Right lung (tissue), 5 donors: ENCODE data around the gene GALK2. TPM values are rescaled to one million over a fixed set of nuclear protein-coding genes. Genes with fewer than 3 reads are reported as not detected.
A peak's percentile ranks its signal among the peaks of the same experiment; 100 is the strongest.

Source experiments
- DNase-seq, 2 donors: peaks; one replicate each; pipeline ENCODE4 v3.0.0-alpha.2; 2013
- polyA plus RNA-seq, 5 donors: library from polyadenylated mRNA; unstranded; fragments of 120-200 nt; gene quantifications; one replicate each; pipeline versions ENCODE4 v1.2.1 to v1.2.3, GENCODE V29; 2013; ENCODE audit warnings: inconsistent platforms in 1 of 5, low replicate concordance in 1 of 5; ENCODE audit not compliant: insufficient read length in 5 of 5, insufficient read depth in 1 of 5

The GALK2 gene
- polyA plus RNA-seq, 5 donors, result 22.2 to 26.4 (median 25.4) TPM

- no peak for DNase-seq
Observed at GRCh38 chr15:49279521-49280456, 109.7 kb downstream of the GALK2 start.

- no peak for DNase-seq
Observed at GRCh38 chr15:49282366-49282765, 112.3 kb downstream of the GALK2 start.

- DNase-seq, result no peak
Observed at GRCh38 chr15:49286649-49287404, 116.8 kb downstream of the GALK2 start.

GRCh38 chr15:49287481-49287880 is 117.4 kb downstream of the GALK2 start:
- peak; percentile 31 to 33 for DNase-seq

GRCh38 chr15:49288391-49288790 is 118.3 kb downstream of the GALK2 start:
- DNase-seq, result no peak

GRCh38 chr15:49290191-49290590 is 120.1 kb downstream of the GALK2 start:
- peak; percentile 18 to 21 for DNase-seq

GRCh38 chr15:49293941-49294340 is 123.9 kb downstream of the GALK2 start:
- DNase-seq, result no peak

- no peak for DNase-seq
Observed at GRCh38 chr15:49296258-49296657, 126.2 kb downstream of the GALK2 start.

GRCh38 chr15:49297584-49297983 is 127.5 kb downstream of the GALK2 start:
- no peak for DNase-seq

- no peak for DNase-seq
Observed at GRCh38 chr15:49300856-49301255, 130.8 kb downstream of the GALK2 start.

- DNase-seq, result no peak
Observed at GRCh38 chr15:49301562-49301961, 131.5 kb downstream of the GALK2 start.

GRCh38 chr15:49303003-49303402 is 133.0 kb downstream of the GALK2 start:
- no peak for DNase-seq

GRCh38 chr15:49306551-49306950 is 136.5 kb downstream of the GALK2 start:
- DNase-seq, result no peak

- no peak for DNase-seq
Observed at GRCh38 chr15:49308686-49309085, 138.6 kb downstream of the GALK2 start.

- DNase-seq, result no peak
Observed at GRCh38 chr15:49309889-49310288, 139.8 kb downstream of the GALK2 start.

- no peak for DNase-seq
Observed at GRCh38 chr15:49313650-49314049, 143.6 kb downstream of the GALK2 start.

- peak in 1 of 2 donors; percentile 21 for DNase-seq
Observed at GRCh38 chr15:49314716-49315115, 144.7 kb downstream of the GALK2 start.

GRCh38 chr15:49315391-49315823 is 145.4 kb downstream of the GALK2 start:
- no peak for DNase-seq

- DNase-seq, result no peak
Observed at GRCh38 chr15:49320351-49320750, 150.3 kb downstream of the GALK2 start.

- no peak for DNase-seq
Observed at GRCh38 chr15:49323207-49323606, 153.2 kb downstream of the GALK2 start.

GRCh38 chr15:49327927-49328326 is 157.9 kb downstream of the GALK2 start:
- DNase-seq, result no peak

- no peak for DNase-seq
Observed at GRCh38 chr15:49328941-49329340, 158.9 kb downstream of the GALK2 start.

- no peak for DNase-seq
Observed at GRCh38 chr15:49330166-49330565, 160.1 kb downstream of the GALK2 start.
